ENCODE measurements around the gene PIGK. TPM values are rescaled to one million over a fixed set of nuclear protein-coding genes. Genes with fewer than 3 reads are reported as not detected.

Gene PIGK
- total RNA-seq, 1 donor from 2014 or later = 28.6 TPM

DNA sequence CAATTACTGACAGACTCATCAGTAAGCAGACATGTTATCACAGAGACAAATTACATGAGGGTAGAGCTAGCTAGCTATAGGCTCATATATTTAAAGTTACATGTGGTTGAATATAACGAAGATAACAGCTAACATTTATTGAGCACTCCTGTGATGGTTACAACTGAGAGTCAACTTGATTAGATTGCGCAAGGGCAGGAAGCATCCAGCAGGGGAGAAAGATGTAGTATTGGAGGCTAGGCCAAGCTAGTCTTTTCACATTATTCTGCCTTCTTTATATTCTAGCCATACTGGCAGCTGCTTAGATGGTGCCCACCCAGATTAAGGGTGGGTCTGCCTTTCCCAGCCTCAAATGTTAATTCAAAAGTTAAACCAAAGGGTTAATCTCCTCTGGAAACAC is 37.1 kb downstream of the PIGK start:
- H3K4me3 ChIP-seq (ENCODE audit: insufficient read depth, low read depth, low read length) = no peak overlapping the region
- no peak overlapping the region for H3K27ac Mint-ChIP-seq (ENCODE audit: unreplicated experiment)

DNA sequence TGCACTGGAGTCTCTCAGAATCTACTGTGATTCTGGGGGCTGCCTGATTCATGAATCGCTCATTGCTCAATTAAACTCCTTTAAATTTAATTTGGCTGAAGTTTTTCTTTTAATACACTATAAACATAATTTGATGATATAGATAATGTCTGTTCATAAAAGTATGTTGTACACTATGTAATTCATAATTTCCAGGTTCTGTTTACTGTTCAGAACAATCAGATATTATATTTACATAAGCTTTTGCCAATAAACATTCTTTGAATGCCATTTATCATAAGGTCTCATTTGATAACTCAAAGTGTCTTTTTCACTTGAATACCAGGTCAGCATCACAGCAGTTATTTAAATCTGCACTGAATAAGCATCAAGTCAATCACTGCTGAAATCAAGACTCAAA is 39.6 kb downstream of the PIGK start:
- H3K4me1 Mint-ChIP-seq (ENCODE audit: low read depth, unreplicated experiment) = no peaks in the 10 kb centered on the region
- no peaks in the 10 kb centered on the region for H3K27me3 Mint-ChIP-seq (ENCODE audit: low read depth, unreplicated experiment)
- TF ChIP-seq, protein P1, sequence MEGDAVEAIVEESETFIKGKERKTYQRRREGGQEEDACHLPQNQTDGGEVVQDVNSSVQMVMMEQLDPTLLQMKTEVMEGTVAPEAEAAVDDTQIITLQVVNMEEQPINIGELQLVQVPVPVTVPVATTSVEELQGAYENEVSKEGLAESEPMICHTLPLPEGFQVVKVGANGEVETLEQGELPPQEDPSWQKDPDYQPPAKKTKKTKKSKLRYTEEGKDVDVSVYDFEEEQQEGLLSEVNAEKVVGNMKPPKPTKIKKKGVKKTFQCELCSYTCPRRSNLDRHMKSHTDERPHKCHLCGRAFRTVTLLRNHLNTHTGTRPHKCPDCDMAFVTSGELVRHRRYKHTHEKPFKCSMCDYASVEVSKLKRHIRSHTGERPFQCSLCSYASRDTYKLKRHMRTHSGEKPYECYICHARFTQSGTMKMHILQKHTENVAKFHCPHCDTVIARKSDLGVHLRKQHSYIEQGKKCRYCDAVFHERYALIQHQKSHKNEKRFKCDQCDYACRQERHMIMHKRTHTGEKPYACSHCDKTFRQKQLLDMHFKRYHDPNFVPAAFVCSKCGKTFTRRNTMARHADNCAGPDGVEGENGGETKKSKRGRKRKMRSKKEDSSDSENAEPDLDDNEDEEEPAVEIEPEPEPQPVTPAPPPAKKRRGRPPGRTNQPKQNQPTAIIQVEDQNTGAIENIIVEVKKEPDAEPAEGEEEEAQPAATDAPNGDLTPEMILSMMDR (IDR thresholded peaks at IDR 0.05; ENCODE audit: insufficient read depth, low read depth, low read length) = no peak
- no peak for TF ChIP-seq EZH2 (IDR thresholded peaks at IDR 0.05; ENCODE audit: insufficient read depth, low read length)
- Histone ChIP-seq H4K20me1 (ENCODE audit: insufficient read depth, low read length) (no peaks in the 10 kb centered on the region), H2AFZ (ENCODE audit: low read depth, low read length) (no peak overlapping the region), H3K27me3 (ENCODE audit: insufficient read depth, low read length) (no peaks in the 10 kb centered on the region), H3K27ac (ENCODE audit: low read depth, low read length) (no peak overlapping the region), H3K4me3 (ENCODE audit: insufficient read depth, low read depth, low read length) (no peak overlapping the region), H3K4me2 (ENCODE audit: low read length) (no peak overlapping the region), H3K36me3 (ENCODE audit: insufficient read depth, low read length) (peaks cover under 1% of the 10 kb centered on the region), H3K9me3 (ENCODE audit: insufficient read depth, low read depth, low read length) (no peaks in the 10 kb centered on the region), H3K4me1 (ENCODE audit: insufficient read depth, low read length) (no peaks in the 10 kb centered on the region), H3K9ac (ENCODE audit: low read length) (no peak overlapping the region), H3K79me2 (ENCODE audit: insufficient read depth, low read length) (no peaks in the 10 kb centered on the region)
- FAIRE-seq = no peak
- H3K27ac Mint-ChIP-seq (ENCODE audit: unreplicated experiment) = no peak overlapping the region
- no peak for DNase-seq (ENCODE audit: low read depth)
- H3K9me3 Mint-ChIP-seq (ENCODE audit: unreplicated experiment) = peaks cover 9% of the 10 kb centered on the region
- no peak overlapping the region for H3K4me3 Mint-ChIP-seq (ENCODE audit: unreplicated experiment)
- H3K36me3 Mint-ChIP-seq (ENCODE audit: low read depth, unreplicated experiment) = peaks cover 10% of the 10 kb centered on the region

More for the DNA sequence above, 37.1 kb downstream of the PIGK start:
- Mint-ChIP-seq H3K27me3 (ENCODE audit: low read depth, unreplicated experiment) (no peaks in the 10 kb centered on the region), H3K4me1 (ENCODE audit: low read depth, unreplicated experiment) (no peaks in the 10 kb centered on the region), H3K36me3 (ENCODE audit: low read depth, unreplicated experiment) (peaks cover 15% of the 10 kb centered on the region), H3K4me3 (ENCODE audit: unreplicated experiment) (no peak overlapping the region), H3K9me3 (ENCODE audit: unreplicated experiment) (peaks cover 9% of the 10 kb centered on the region)
- no peak for TF ChIP-seq EZH2 (IDR thresholded peaks at IDR 0.05; ENCODE audit: insufficient read depth, low read length)
- TF ChIP-seq, protein P1 (IDR thresholded peaks at IDR 0.05; ENCODE audit: insufficient read depth, low read depth, low read length) = no peak
- Histone ChIP-seq H4K20me1 (ENCODE audit: insufficient read depth, low read length) (no peaks in the 10 kb centered on the region), H3K27me3 (ENCODE audit: insufficient read depth, low read length) (no peaks in the 10 kb centered on the region), H3K9ac (ENCODE audit: low read length) (no peak overlapping the region), H3K27ac (ENCODE audit: low read depth, low read length) (no peak overlapping the region), H3K36me3 (ENCODE audit: insufficient read depth, low read length) (no peaks in the 10 kb centered on the region), H3K4me1 (ENCODE audit: insufficient read depth, low read length) (no peaks in the 10 kb centered on the region), H2AFZ (ENCODE audit: low read depth, low read length) (no peak overlapping the region), H3K79me2 (ENCODE audit: insufficient read depth, low read length) (no peaks in the 10 kb centered on the region), H3K4me2 (ENCODE audit: low read length) (no peak overlapping the region), H3K9me3 (ENCODE audit: insufficient read depth, low read depth, low read length) (no peaks in the 10 kb centered on the region)
- FAIRE-seq (no peak), DNase-seq (ENCODE audit: low read depth) (no peak)

DNA sequence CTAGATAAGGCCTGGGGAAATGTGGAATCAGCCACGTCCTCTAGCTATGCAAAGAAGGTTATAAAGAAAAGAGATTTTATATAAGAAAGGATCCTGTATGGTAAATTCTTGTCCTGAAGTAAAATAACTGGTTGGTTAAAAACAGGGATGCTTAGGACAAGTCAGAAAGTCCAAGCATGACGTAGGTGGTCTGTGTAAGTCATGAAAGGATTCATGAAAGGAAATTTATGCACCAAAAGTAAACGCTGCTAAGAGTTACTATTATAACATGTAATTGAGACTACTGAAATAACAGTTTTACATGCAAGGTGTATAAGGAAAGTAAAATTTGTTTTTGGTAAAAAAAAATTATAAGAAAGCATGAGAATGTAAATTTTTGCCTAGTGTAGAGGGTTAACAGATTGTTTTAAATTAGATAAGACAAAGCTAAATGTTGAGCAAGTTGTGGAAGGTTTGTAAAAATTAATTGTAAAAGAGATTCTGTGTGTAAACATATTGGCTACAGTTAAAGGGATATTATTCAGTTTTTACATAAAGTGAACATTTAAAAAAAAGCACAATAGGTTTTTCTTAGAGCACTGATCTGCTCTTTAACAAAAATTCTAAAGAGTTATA is 43.9 kb downstream of the PIGK start:
- Mint-ChIP-seq H3K36me3 (ENCODE audit: low read depth, unreplicated experiment) (peaks cover 12% of the 10 kb centered on the region), H3K4me3 (ENCODE audit: unreplicated experiment) (no peak overlapping the region), H3K4me1 (ENCODE audit: low read depth, unreplicated experiment) (no peaks in the 10 kb centered on the region), H3K9me3 (ENCODE audit: unreplicated experiment) (peaks cover 9% of the 10 kb centered on the region), H3K27me3 (ENCODE audit: low read depth, unreplicated experiment) (no peaks in the 10 kb centered on the region), H3K27ac (ENCODE audit: unreplicated experiment) (no peak overlapping the region)
- no peaks in the 10 kb centered on the region for H3K9me3 ChIP-seq (ENCODE audit: insufficient read depth, low read depth, low read length)
- H4K20me1 ChIP-seq (ENCODE audit: insufficient read depth, low read length) = no peaks in the 10 kb centered on the region
- DNase-seq (ENCODE audit: low read depth) = no peak
- no peak overlapping the region for H3K9ac ChIP-seq (ENCODE audit: low read length)
- H3K4me2 ChIP-seq (ENCODE audit: low read length) = no peak overlapping the region
- H3K36me3 ChIP-seq (ENCODE audit: insufficient read depth, low read length) = peaks cover 4% of the 10 kb centered on the region
- no peak overlapping the region for H3K27ac ChIP-seq (ENCODE audit: low read depth, low read length)
- H3K4me3 ChIP-seq (ENCODE audit: insufficient read depth, low read depth, low read length) = no peak overlapping the region
- H3K27me3 ChIP-seq (ENCODE audit: insufficient read depth, low read length) = no peaks in the 10 kb centered on the region
- FAIRE-seq = no peak
- H2AFZ ChIP-seq (ENCODE audit: low read depth, low read length) = no peak overlapping the region
- TF ChIP-seq, protein P1 (IDR thresholded peaks at IDR 0.05; ENCODE audit: insufficient read depth, low read depth, low read length) = no peak
- no peak for TF ChIP-seq EZH2 (IDR thresholded peaks at IDR 0.05; ENCODE audit: insufficient read depth, low read length)
- no peaks in the 10 kb centered on the region for H3K79me2 ChIP-seq (ENCODE audit: insufficient read depth, low read length)
- no peaks in the 10 kb centered on the region for H3K4me1 ChIP-seq (ENCODE audit: insufficient read depth, low read length)
